K562 (cell line): ENCODE measurements around the gene WWOX. TPM values are rescaled to one million over a fixed set of nuclear protein-coding genes. Genes with fewer than 3 reads are reported as not detected.

ENCODE experiments used
- ATAC-seq: fragments of 200-7000 bp; cut with Tn5 transposase; 3 replicates; pipeline ENCODE4 v1.9.1; 2020; ENCODE audit warnings: moderate library complexity
- BruUV-seq: library from RNA; stranded (reverse); fragments of 400-500 nt; replicated peaks from 2 replicates; lab custom pipeline; 2021; lab: Mats Ljungman, UMichigan
- CTCF ChIA-PET: fragments of 300-600 bp; formaldehyde crosslinking; extraction: SDS; loops from one replicate; lab custom pipeline; 2021; ENCODE audit warnings: low intra/inter-chr PET ratio; lab: Yijun Ruan, JAX
- POLR2A ChIA-PET: fragments of 300-600, 350-650 bp; sonication (Branson Sonifier 250); formaldehyde crosslinking; extraction: SDS; loops from one replicate; lab custom pipeline; 2021; ENCODE audit warnings: antibody characterized with exemption, inconsistent platforms; lab: Yijun Ruan, JAX
- DNase-seq, 4 experiments: peaks; one replicate each; pipeline versions ENCODE4 v3.0.0 to v3.0.0-alpha.2; 2011 to 2018; ENCODE audit warnings: low spot score in 3 of 4, mixed read lengths in 3 of 4; ENCODE audit errors: extremely low read depth in 1 of 4
- FAIRE-seq: peaks from 2 replicates; lab custom pipeline; 2011; peaks lifted over from hg19 to GRCh38; lab: Jason Lieb, UNC
- H2AFZ ChIP-seq: 2 replicates; pipeline ENCODE4 v1.6.0; 2011; ENCODE audit warnings: low read depth, low read length, control low read depth, inconsistent platforms
- H3K27ac ChIP-seq: fragments of 200-600 bp; 3 replicates; pipeline ENCODE4 v1.8.0; 2011; ENCODE audit warnings: low read depth, mild to moderate bottlenecking, control low read depth, inconsistent platforms, low read length, moderate library complexity, mixed read lengths; ENCODE audit errors: extremely low read depth
- H3K27me3 ChIP-seq, 2 experiments: fragments of 300-600 bp in 1 of 2; 2 replicates in 1 of 2; 3 replicates in 1 of 2; pipeline versions ENCODE4 v1.6.0 to v1.8.0; 2011; ENCODE audit warnings: inconsistent platforms in 2 of 2, low read length in 2 of 2, mild to moderate bottlenecking in 1 of 2, mixed read lengths in 1 of 2, moderate library complexity in 1 of 2; ENCODE audit not compliant: control insufficient read depth in 2 of 2, insufficient read depth in 2 of 2
- H3K36me3 ChIP-seq: fragments of 300-600 bp; 3 replicates; pipeline ENCODE4 v1.8.0; 2011; ENCODE audit warnings: mild to moderate bottlenecking, low read length, inconsistent platforms; ENCODE audit not compliant: control insufficient read depth, insufficient read depth
- H3K4me1 ChIP-seq, 2 experiments: fragments of 200-600 bp in 1 of 2; replicated peaks in 1 of 2; 2 replicates in 1 of 2; 3 replicates in 1 of 2; pipeline versions ENCODE4 v1.5.1 to v1.8.0; 2011; ENCODE audit warnings: inconsistent platforms in 2 of 2, low read length in 2 of 2, mild to moderate bottlenecking in 1 of 2, mixed read lengths in 1 of 2, moderate library complexity in 1 of 2; ENCODE audit not compliant: control insufficient read depth in 2 of 2, insufficient read depth in 2 of 2
- H3K4me2 ChIP-seq: 2 replicates; pipeline ENCODE4 v1.6.1; 2011; ENCODE audit warnings: low read length, control low read depth, inconsistent platforms, mixed read lengths; ENCODE audit not compliant: insufficient read depth
- H3K4me3 ChIP-seq: fragments of 200-600 bp; sonication (generic), shearing (Covaris generic); 2 replicates; pipeline ENCODE4 v1.5.1; 2016; ENCODE audit warnings: control low read depth, inconsistent platforms
- H3K79me2 ChIP-seq: fragments of 200-600 bp; 3 replicates; pipeline ENCODE4 v1.8.0; 2011; ENCODE audit warnings: low read length, inconsistent platforms; ENCODE audit not compliant: control insufficient read depth, insufficient read depth
- H3K9ac ChIP-seq, 2 experiments: 2 replicates each; pipeline versions ENCODE4 v1.6.0 to v1.6.1; 2011; ENCODE audit warnings: low read depth in 2 of 2, low read length in 2 of 2, control low read depth in 1 of 2, inconsistent platforms in 1 of 2, mild to moderate bottlenecking in 1 of 2, mixed read lengths in 1 of 2; ENCODE audit not compliant: insufficient read depth in 1 of 2
- H3K9me1 ChIP-seq: one replicate; pipeline ENCODE4 v1.6.0; 2011; ENCODE audit warnings: inconsistent platforms, mild to moderate bottlenecking, low read length, moderate library complexity; ENCODE audit not compliant: control insufficient read depth, insufficient read depth
- H3K9me3 ChIP-seq: replicated peaks from 2 replicates; pipeline ENCODE4 v1.5.1; 2011; ENCODE audit warnings: low read depth, low read length, inconsistent platforms; ENCODE audit not compliant: control insufficient read depth, insufficient read depth
- H4K20me1 ChIP-seq: replicated peaks from 2 replicates; pipeline ENCODE4 v1.6.1; 2011; ENCODE audit warnings: low read length, inconsistent platforms, mixed read lengths; ENCODE audit not compliant: control insufficient read depth, insufficient read depth
- BRF1 ChIP-seq: IDR thresholded peaks from 3 replicates; pipeline ENCODE4 v1.6.1; 2011; ENCODE audit warnings: borderline replicate concordance, mild to moderate bottlenecking; ENCODE audit not compliant: insufficient read length; ENCODE audit errors: extremely low read depth
- CBFB ChIP-seq: sonication (generic); formaldehyde crosslinking; IDR thresholded peaks from 2 replicates; pipeline ENCODE4 v1.4.0; 2020; ENCODE audit warnings: mild to moderate bottlenecking, missing genetic modification reagents
- HDAC2 ChIP-seq: fragments of 450-650 bp; IDR thresholded peaks from 2 replicates; pipeline ENCODE4 v1.6.1; 2016; ENCODE audit warnings: mild to moderate bottlenecking
- MBD2 ChIP-seq: sonication (generic); IDR thresholded peaks from 2 replicates; pipeline ENCODE4 v1.6.1; 2016; ENCODE audit warnings: low read depth, borderline replicate concordance
- RAD51 ChIP-seq: fragments of 450-650 bp; IDR thresholded peaks from 2 replicates; pipeline ENCODE4 v1.7.1; 2016; ENCODE audit warnings: low read depth, mild to moderate bottlenecking, borderline replicate concordance
- SMC3 ChIP-seq: conservative IDR thresholded peaks from 2 replicates; pipeline ENCODE4 v1.6.1; 2011; ENCODE audit warnings: low read depth, low read length, improper control_type of control experiment; ENCODE audit not compliant: insufficient read depth
- ZBTB8A ChIP-seq: fragments of 450-650 bp; IDR thresholded peaks from 2 replicates; pipeline ENCODE4 v1.6.1; 2018; ENCODE audit warnings: mild to moderate bottlenecking, moderate library complexity; ENCODE audit not compliant: partially characterized antibody
- ZNF134 ChIP-seq: fragments of 250-450 bp; sonication (Bioruptor Pico); conservative IDR thresholded peaks from 2 replicates; pipeline ENCODE4 v1.4.0; 2020
- ZNF3 ChIP-seq: fragments of 250-450 bp; sonication (Bioruptor Pico); IDR thresholded peaks from 2 replicates; pipeline ENCODE4 v1.5.0; 2021; ENCODE audit warnings: mild to moderate bottlenecking, moderate library complexity
- ZNF79 ChIP-seq: fragments of 250-450 bp; sonication (Bioruptor Pico); IDR thresholded peaks from 2 replicates; pipeline ENCODE4 v1.4.0; 2020; ENCODE audit warnings: low read depth, mild to moderate bottlenecking, moderate library complexity
- ZSCAN32 ChIP-seq: fragments of 450-650 bp; formaldehyde crosslinking; IDR thresholded peaks from 2 replicates; pipeline ENCODE4 v1.4.0; 2020; ENCODE audit warnings: mild to moderate bottlenecking, moderate library complexity
- WGBS: fragments of 100-300 bp; shearing (Covaris generic); methylation state at CpG from one replicate; pipeline ENCODE4 v1.1.6; 2016; ENCODE audit warnings: low coverage, mixed read lengths; ENCODE audit not compliant: insufficient coverage; ENCODE audit errors: missing lambda C conversion rate; 5-methylcytosine and 5-hydroxymethylcytosine counted together
- in situ Hi-C: fragments of 300-500 bp; cut with MboI; formaldehyde crosslinking; loops from 4 replicates; pipeline ENCODE4 v1.15.0; 2018; ENCODE audit warnings: inconsistent platforms, mixed read lengths
- intact Hi-C: fragments of 100-400 bp; cut with micrococcal nuclease; formaldehyde crosslinking; loops from 2 replicates; pipeline ENCODE4 v1.14.2; 2022
- polyA plus RNA-seq, 8 experiments: library from polyadenylated mRNA; depleted of rRNA in 4 of 8; stranded (reverse) in 5 of 8; unstranded in 3 of 8; fragments of >200 nt; fragmentation: Nextera tagmentation in 2 of 8; fragmentation: Illumina TruSeq in 1 of 8; extraction: Ambion mirVana in 2 of 8; extraction: Trizol in 1 of 8; gene quantifications; 2 replicates each; pipeline versions ENCODE4 v1.2.1 to v1.2.3, GENCODE V29; 2011 to 2014; ENCODE audit warnings: inconsistent platforms in 1 of 8, missing spikeins in 1 of 8
- total RNA-seq, 7 experiments: library from RNA; depleted of rRNA in 6 of 7; stranded (reverse); fragments of >200 nt in 6 of 7; fragmentation: Illumina TruSeq in 2 of 7; extraction: Trizol in 2 of 7; gene quantifications; 2 replicates each; pipeline versions ENCODE4 v1.2.1 to v1.2.3, GENCODE V29; 2011 to 2021; ENCODE audit warnings: low replicate concordance in 1 of 7
- TF ChIP-seq, protein P1 (sequence below): sonication (generic); formaldehyde crosslinking; IDR thresholded peaks from 2 replicates; pipeline ENCODE4 v1.8.1; 2022; ENCODE audit warnings: missing genetic modification reagents
- TF ChIP-seq, protein P2 (sequence below): sonication (generic); formaldehyde crosslinking; IDR thresholded peaks from 2 replicates; pipeline ENCODE4 v1.8.0; 2022; ENCODE audit warnings: mild to moderate bottlenecking, missing genetic modification reagents, borderline replicate concordance
- TF ChIP-seq, protein P3 (sequence below): sonication (generic); formaldehyde crosslinking; IDR thresholded peaks from 2 replicates; pipeline ENCODE4 v1.8.1; 2023; ENCODE audit warnings: mild to moderate bottlenecking, missing genetic modification reagents

WWOX gene
- total and polyA plus RNA-seq, 9 of the 15 experiments (the other 6 are each of a cell fraction or from before 2014, with no cell fraction given), result 1.6 to 22.7 (median 8.1) TPM

DNA sequence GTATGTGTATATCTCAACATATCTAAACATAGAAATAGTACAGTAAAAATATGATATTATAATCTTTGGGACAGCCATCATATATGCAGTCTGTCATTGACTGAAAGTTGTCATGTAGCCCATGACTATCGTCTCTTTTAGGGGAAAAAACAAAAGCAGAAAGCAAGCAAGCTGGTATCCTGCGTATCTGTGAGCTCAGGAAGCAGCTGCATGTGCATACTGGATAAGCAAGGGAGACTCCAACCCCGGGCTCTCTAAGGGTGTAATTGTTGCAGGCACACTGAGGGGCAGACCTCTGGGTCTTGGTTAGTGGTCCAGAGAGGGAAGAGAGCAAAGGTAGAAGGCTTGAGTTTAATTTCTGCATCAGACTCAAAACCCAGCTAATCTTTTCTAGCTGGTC, 920.0 kb downstream of the WWOX start (continued):
- TF ChIP-seq ZNF3 (CRISPR knock-in tag), result no peak
- no peak for TF ChIP-seq MBD2
- TF ChIP-seq CBFB (CRISPR knock-in tag), result no peak
- no peak for TF ChIP-seq SMC3
- no peak for TF ChIP-seq ZSCAN32 (CRISPR knock-in tag)
- TF ChIP-seq ZBTB8A, result no peak
- no peak for TF ChIP-seq BRF1
- TF ChIP-seq, all 486 proteins: peak for 0

DNA sequence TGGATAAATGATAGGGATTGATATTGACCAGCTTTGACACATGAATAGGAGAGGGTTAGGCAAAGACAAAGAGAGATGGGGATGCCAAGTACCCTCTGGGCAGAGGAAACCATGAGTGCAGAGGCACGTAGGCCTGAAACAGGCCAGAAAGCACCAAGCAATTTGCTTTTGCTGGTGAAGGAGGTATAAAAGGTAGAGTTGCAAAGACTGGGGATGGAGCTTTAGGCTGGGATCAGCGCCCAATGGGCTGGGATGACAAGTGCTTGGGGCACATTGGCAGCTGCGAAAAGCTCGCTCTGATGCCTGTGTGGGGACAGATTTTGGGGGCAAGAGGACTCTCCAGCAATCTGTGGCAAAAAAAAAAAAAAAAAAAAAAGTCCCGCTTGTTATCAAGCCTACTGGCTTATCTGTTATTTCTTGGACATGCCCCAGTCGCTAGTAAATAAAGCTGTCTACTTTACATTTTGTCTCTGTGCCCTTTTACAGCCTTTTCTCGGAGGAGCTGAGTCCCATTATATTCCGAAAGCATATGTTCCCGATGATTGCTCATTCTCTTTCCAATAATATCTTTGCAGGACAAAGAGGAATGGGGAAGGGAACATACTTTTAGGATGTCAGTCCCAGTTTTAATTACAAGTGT, 922.7 kb downstream of the WWOX start:
- H4K20me1 ChIP-seq, result no peaks in the 10 kb centered on the region; the same call in 1 of the 2 replicates
- H3K4me3 ChIP-seq, result no peak overlapping the region
- no peaks in the 10 kb centered on the region for H3K4me1 ChIP-seq
- POLR2A ChIA-PET, result interaction anchor here (1.0 to 1.5 kb wide), 2 partner anchors 8 to 20 kb away, joined by 4 to 5 read pairs; no protein-coding TSS in a partner anchor
- CTCF ChIA-PET, result no interaction called here
- no peaks in the 10 kb centered on the region for H3K79me2 ChIP-seq
- WGBS, result under 1% methylated on average over 9 of the region's 9 CpGs
- no peaks in the 10 kb centered on the region for H3K9me3 ChIP-seq
- H3K27ac ChIP-seq, result no peak overlapping the region
- ATAC-seq (no peak), DNase-seq (no peak), FAIRE-seq (no peak)
- H3K9ac ChIP-seq, result no peak overlapping the region
- H3K36me3 ChIP-seq, result no peaks in the 10 kb centered on the region
- H3K27me3 ChIP-seq, result peaks cover 0 to 20% of the 10 kb centered on the region in 2 experiments; a peak in 3 of 5 replicates
- TF ChIP-seq, protein P1, sequence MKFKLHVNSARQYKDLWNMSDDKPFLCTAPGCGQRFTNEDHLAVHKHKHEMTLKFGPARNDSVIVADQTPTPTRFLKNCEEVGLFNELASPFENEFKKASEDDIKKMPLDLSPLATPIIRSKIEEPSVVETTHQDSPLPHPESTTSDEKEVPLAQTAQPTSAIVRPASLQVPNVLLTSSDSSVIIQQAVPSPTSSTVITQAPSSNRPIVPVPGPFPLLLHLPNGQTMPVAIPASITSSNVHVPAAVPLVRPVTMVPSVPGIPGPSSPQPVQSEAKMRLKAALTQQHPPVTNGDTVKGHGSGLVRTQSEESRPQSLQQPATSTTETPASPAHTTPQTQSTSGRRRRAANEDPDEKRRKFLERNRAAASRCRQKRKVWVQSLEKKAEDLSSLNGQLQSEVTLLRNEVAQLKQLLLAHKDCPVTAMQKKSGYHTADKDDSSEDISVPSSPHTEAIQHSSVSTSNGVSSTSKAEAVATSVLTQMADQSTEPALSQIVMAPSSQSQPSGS (CRISPR knock-in tag), result no peak
- TF ChIP-seq, protein P2, sequence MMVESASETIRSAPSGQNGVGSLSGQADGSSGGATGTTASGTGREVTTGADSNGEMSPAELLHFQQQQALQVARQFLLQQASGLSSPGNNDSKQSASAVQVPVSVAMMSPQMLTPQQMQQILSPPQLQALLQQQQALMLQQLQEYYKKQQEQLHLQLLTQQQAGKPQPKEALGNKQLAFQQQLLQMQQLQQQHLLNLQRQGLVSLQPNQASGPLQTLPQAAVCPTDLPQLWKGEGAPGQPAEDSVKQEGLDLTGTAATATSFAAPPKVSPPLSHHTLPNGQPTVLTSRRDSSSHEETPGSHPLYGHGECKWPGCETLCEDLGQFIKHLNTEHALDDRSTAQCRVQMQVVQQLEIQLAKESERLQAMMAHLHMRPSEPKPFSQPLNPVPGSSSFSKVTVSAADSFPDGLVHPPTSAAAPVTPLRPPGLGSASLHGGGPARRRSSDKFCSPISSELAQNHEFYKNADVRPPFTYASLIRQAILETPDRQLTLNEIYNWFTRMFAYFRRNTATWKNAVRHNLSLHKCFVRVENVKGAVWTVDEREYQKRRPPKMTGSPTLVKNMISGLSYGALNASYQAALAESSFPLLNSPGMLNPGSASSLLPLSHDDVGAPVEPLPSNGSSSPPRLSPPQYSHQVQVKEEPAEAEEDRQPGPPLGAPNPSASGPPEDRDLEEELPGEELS (CRISPR knock-in tag), result no peak
- TF ChIP-seq, protein P3, sequence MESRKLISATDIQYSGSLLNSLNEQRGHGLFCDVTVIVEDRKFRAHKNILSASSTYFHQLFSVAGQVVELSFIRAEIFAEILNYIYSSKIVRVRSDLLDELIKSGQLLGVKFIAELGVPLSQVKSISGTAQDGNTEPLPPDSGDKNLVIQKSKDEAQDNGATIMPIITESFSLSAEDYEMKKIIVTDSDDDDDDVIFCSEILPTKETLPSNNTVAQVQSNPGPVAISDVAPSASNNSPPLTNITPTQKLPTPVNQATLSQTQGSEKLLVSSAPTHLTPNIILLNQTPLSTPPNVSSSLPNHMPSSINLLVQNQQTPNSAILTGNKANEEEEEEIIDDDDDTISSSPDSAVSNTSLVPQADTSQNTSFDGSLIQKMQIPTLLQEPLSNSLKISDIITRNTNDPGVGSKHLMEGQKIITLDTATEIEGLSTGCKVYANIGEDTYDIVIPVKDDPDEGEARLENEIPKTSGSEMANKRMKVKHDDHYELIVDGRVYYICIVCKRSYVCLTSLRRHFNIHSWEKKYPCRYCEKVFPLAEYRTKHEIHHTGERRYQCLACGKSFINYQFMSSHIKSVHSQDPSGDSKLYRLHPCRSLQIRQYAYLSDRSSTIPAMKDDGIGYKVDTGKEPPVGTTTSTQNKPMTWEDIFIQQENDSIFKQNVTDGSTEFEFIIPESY (CRISPR knock-in tag), result no peak
- TF ChIP-seq ZNF79 (CRISPR knock-in tag) (no peak), RAD51 (no peak), ZNF134 (CRISPR knock-in tag) (no peak), HDAC2 (no peak)
- BruUV-seq, result no TSS peak
- H3K9me1 ChIP-seq, result no peaks in the 10 kb centered on the region
- no peak overlapping the region for H2AFZ ChIP-seq
- in situ Hi-C loops (no loop called here), intact Hi-C loops (no loop called here)
- no peak overlapping the region for H3K4me2 ChIP-seq
